ENCODE data around the gene CEP89. TPM values are rescaled to one million over a fixed set of nuclear protein-coding genes. Genes with fewer than 3 reads are reported as not detected.
"Not testable (repeated sequence)": the region's sequence is repeated elsewhere in the genome, so short reads cannot be mapped to it uniquely, and the experiment has no call there.

CEP89 gene
- total and polyA plus RNA-seq, 4 donors = 8.7 to 18.7 (median 14.0) TPM

GRCh38 chr19:33005440-33005839, 33.7 kb upstream of the CEP89 start:
- no peak overlapping the region for H3K27ac ChIP-seq (ENCODE audit: low read depth in 1 of 2, low read length in 1 of 2)

GRCh38 chr19:33003424-33004024, 31.8 kb upstream of the CEP89 start:
- DNase-seq; H3K27me3 ChIP-seq (ENCODE audit: control insufficient read depth in 3 of 3, insufficient read depth in 3 of 3, low read length in 2 of 3); ATAC-seq (ENCODE audit: insufficient read depth, low FRiP score); H3K4me3 ChIP-seq; H3K9me3 ChIP-seq (ENCODE audit: control insufficient read depth in 4 of 4, insufficient read depth in 3 of 4, low read length in 3 of 4); H3K9ac ChIP-seq (ENCODE audit: insufficient read depth in 1 of 2, low read length in 2 of 2); H3K27ac ChIP-seq (ENCODE audit: low read depth in 1 of 2, low read length in 1 of 2); H3K36me3 ChIP-seq (ENCODE audit: control insufficient read depth in 4 of 4, insufficient read depth in 4 of 4, low read length in 4 of 4); H3K4me1 ChIP-seq (ENCODE audit: control insufficient read depth in 5 of 5, insufficient read depth in 5 of 5, low read length in 5 of 5): not testable (repeated sequence)
- WGBS, 2 donors = 78 to 82% methylated on average over 6 of the region's 6 CpGs

More at GRCh38 chr19:33005440-33005839, 33.7 kb upstream of the CEP89 start:
- Histone ChIP-seq H3K9me3 (ENCODE audit: control insufficient read depth in 4 of 4, insufficient read depth in 3 of 4, low read length in 3 of 4) (no peaks in the 10 kb centered on the region), H3K9ac (ENCODE audit: insufficient read depth in 1 of 2, low read length in 2 of 2) (no peak overlapping the region), H3K27me3 (ENCODE audit: control insufficient read depth in 3 of 3, insufficient read depth in 3 of 3, low read length in 2 of 3) (no peaks in the 10 kb centered on the region), H3K4me1 (ENCODE audit: control insufficient read depth in 5 of 5, insufficient read depth in 5 of 5, low read length in 5 of 5) (no peaks in the 10 kb centered on the region), H3K36me3 (ENCODE audit: control insufficient read depth in 4 of 4, insufficient read depth in 4 of 4, low read length in 4 of 4) (peaks cover 0 to 1% (median 0%) of the 10 kb centered on the region in 4 donors), H3K4me3 (no peak overlapping the region)
- no peak for TF ChIP-seq CTCF (IDR thresholded peaks at IDR 0.05; ENCODE audit: control extremely low read depth, extremely low read depth)
- ATAC-seq (ENCODE audit: insufficient read depth, low FRiP score) (no peak), DNase-seq (peak in 2 of 3 donors; percentile 11 to 42)
- WGBS, 2 donors = 67 to 74% methylated on average over 5 of the region's 5 CpGs

GRCh38 chr19:33002126-33002865, 30.5 kb upstream of the CEP89 start:
- H3K27ac ChIP-seq (ENCODE audit: low read depth in 1 of 2, low read length in 1 of 2); H3K9me3 ChIP-seq (ENCODE audit: control insufficient read depth in 4 of 4, insufficient read depth in 3 of 4, low read length in 3 of 4); DNase-seq; H3K27me3 ChIP-seq (ENCODE audit: control insufficient read depth in 3 of 3, insufficient read depth in 3 of 3, low read length in 2 of 3); H3K9ac ChIP-seq (ENCODE audit: insufficient read depth in 1 of 2, low read length in 2 of 2); H3K4me1 ChIP-seq (ENCODE audit: control insufficient read depth in 5 of 5, insufficient read depth in 5 of 5, low read length in 5 of 5); H3K36me3 ChIP-seq (ENCODE audit: control insufficient read depth in 4 of 4, insufficient read depth in 4 of 4, low read length in 4 of 4); ATAC-seq (ENCODE audit: insufficient read depth, low FRiP score); H3K4me3 ChIP-seq: not testable (repeated sequence)
- 82 to 83% methylated on average over 15 of the region's 15 CpGs for WGBS, 2 donors

- no peak overlapping the region for H3K9ac ChIP-seq (ENCODE audit: insufficient read depth in 1 of 2, low read length in 2 of 2)
- H3K36me3 ChIP-seq (ENCODE audit: control insufficient read depth in 4 of 4, insufficient read depth in 4 of 4, low read length in 4 of 4) = peaks cover 0 to 2% (median 0%) of the 10 kb centered on the region in 4 donors
- ATAC-seq (ENCODE audit: insufficient read depth, low FRiP score) (no peak), DNase-seq (no peak)
- 87 to 93% methylated on average over 4 of the region's 4 CpGs for WGBS, 2 donors
- H3K27ac ChIP-seq (ENCODE audit: low read depth in 1 of 2, low read length in 1 of 2) = no peak overlapping the region
- no peak overlapping the region for H3K4me3 ChIP-seq
- peaks cover 0 to 2% (median 0%) of the 10 kb centered on the region in 4 donors for H3K9me3 ChIP-seq (ENCODE audit: control insufficient read depth in 4 of 4, insufficient read depth in 3 of 4, low read length in 3 of 4)
- no peak for TF ChIP-seq CTCF (IDR thresholded peaks at IDR 0.05; ENCODE audit: control extremely low read depth, extremely low read depth)
- no peaks in the 10 kb centered on the region for H3K4me1 ChIP-seq (ENCODE audit: control insufficient read depth in 5 of 5, insufficient read depth in 5 of 5, low read length in 5 of 5)
- no peaks in the 10 kb centered on the region for H3K27me3 ChIP-seq (ENCODE audit: control insufficient read depth in 3 of 3, insufficient read depth in 3 of 3, low read length in 2 of 3)
These were observed 29.2 kb upstream of the CEP89 start for GRCh38 chr19:33000910-33001309.

Data from lung (tissue), 12 donors.